Neural crest cell (in vitro differentiated cells): ENCODE measurements around the gene CMSS1. TPM values are rescaled to one million over a fixed set of nuclear protein-coding genes. Genes with fewer than 3 reads are reported as not detected.

Source experiments
- DNase-seq: peaks from one replicate; pipeline ENCODE4 v3.0.0; 2021; ENCODE audit warnings: low read depth, mixed read lengths, low spot score
- H3K27ac Mint-ChIP-seq: one replicate; pipeline ENCODE4 v1.8.0; 2021; ENCODE audit warnings: mild to moderate bottlenecking, mixed read lengths; ENCODE audit not compliant: unreplicated experiment
- H3K27me3 Mint-ChIP-seq: 2 replicates; pipeline ENCODE4 v1.8.0; 2021; ENCODE audit warnings: low read depth, mild to moderate bottlenecking, mixed read lengths
- H3K36me3 Mint-ChIP-seq: 2 replicates; pipeline ENCODE4 v1.8.0; 2021; ENCODE audit warnings: low read depth, mild to moderate bottlenecking, mixed read lengths
- H3K4me1 Mint-ChIP-seq: 2 replicates; pipeline ENCODE4 v1.8.0; 2021; ENCODE audit warnings: mixed read lengths
- H3K4me3 Mint-ChIP-seq: one replicate; pipeline ENCODE4 v1.8.0; 2021; ENCODE audit warnings: mild to moderate bottlenecking, mixed read lengths
- H3K9me3 Mint-ChIP-seq: 2 replicates; pipeline ENCODE4 v1.8.0; 2021; ENCODE audit warnings: mixed read lengths
- CTCF ChIP-seq: fragments of 200-600 bp; sonication (generic); conservative IDR thresholded peaks from 2 replicates; pipeline ENCODE4 v1.5.0; 2021; ENCODE audit warnings: antibody characterized with exemption, mild to moderate bottlenecking
- total RNA-seq: library from RNA; stranded (reverse); gene quantifications from 2 replicates; pipeline ENCODE4 v1.2.1, GENCODE V29; 2021

The CMSS1 gene
- total RNA-seq, 1 donor from 2014 or later: 60.9 TPM

- Mint-ChIP-seq H3K36me3 (no peaks in the 10 kb centered on the region), H3K9me3 (no peaks in the 10 kb centered on the region), H3K4me3 (no peak overlapping the region), H3K27ac (no peak overlapping the region), H3K4me1 (no peaks in the 10 kb centered on the region), H3K27me3 (no peaks in the 10 kb centered on the region)
- no peak for DNase-seq
- no peak for TF ChIP-seq CTCF
Measured at GRCh38 chr3:99984139-99984538, 166.5 kb downstream of the CMSS1 start.

GRCh38 chr3:99984668-99985067 lies 167.0 kb downstream of the CMSS1 start:
- no peak overlapping the region for H3K27ac Mint-ChIP-seq
- no peak for DNase-seq
- H3K4me1 Mint-ChIP-seq: no peaks in the 10 kb centered on the region
- H3K27me3 Mint-ChIP-seq: no peaks in the 10 kb centered on the region
- no peak for TF ChIP-seq CTCF
- no peaks in the 10 kb centered on the region for H3K9me3 Mint-ChIP-seq
- no peak overlapping the region for H3K4me3 Mint-ChIP-seq
- H3K36me3 Mint-ChIP-seq: no peaks in the 10 kb centered on the region

- no peak overlapping the region for H3K27ac Mint-ChIP-seq
- peaks cover 7% of the 10 kb centered on the region for H3K4me1 Mint-ChIP-seq
- H3K9me3 Mint-ChIP-seq: peaks cover 8% of the 10 kb centered on the region
- no peak for TF ChIP-seq CTCF
- H3K36me3 Mint-ChIP-seq: peaks cover 4% of the 10 kb centered on the region
- H3K27me3 Mint-ChIP-seq: no peaks in the 10 kb centered on the region
- H3K4me3 Mint-ChIP-seq: no peak overlapping the region
- DNase-seq: no peak
Measured at GRCh38 chr3:99990179-99990578, 172.5 kb downstream of the CMSS1 start.

GRCh38 chr3:99997293-99997692 lies 179.6 kb downstream of the CMSS1 start:
- no peaks in the 10 kb centered on the region for H3K4me1 Mint-ChIP-seq
- peaks cover 19% of the 10 kb centered on the region for H3K9me3 Mint-ChIP-seq

GRCh38 chr3:99999536-99999935 lies 181.9 kb downstream of the CMSS1 start:
- peaks cover 12% of the 10 kb centered on the region for H3K9me3 Mint-ChIP-seq
- no peak for DNase-seq
- H3K4me3 Mint-ChIP-seq: no peak overlapping the region
- no peak overlapping the region for H3K27ac Mint-ChIP-seq
- no peak for TF ChIP-seq CTCF
- no peaks in the 10 kb centered on the region for H3K4me1 Mint-ChIP-seq
- H3K36me3 Mint-ChIP-seq: peaks cover 11% of the 10 kb centered on the region
- H3K27me3 Mint-ChIP-seq: no peaks in the 10 kb centered on the region

More at GRCh38 chr3:99997293-99997692, 179.6 kb downstream of the CMSS1 start:
- Mint-ChIP-seq H3K27ac (no peak overlapping the region), H3K4me3 (no peak overlapping the region), H3K27me3 (no peaks in the 10 kb centered on the region), H3K36me3 (peaks cover 15% of the 10 kb centered on the region)
- no peak for TF ChIP-seq CTCF
- DNase-seq: no peak

GRCh38 chr3:100001083-100001482 lies 183.4 kb downstream of the CMSS1 start:
- H3K27me3 Mint-ChIP-seq: no peaks in the 10 kb centered on the region
- no peak for DNase-seq
- peaks cover 8% of the 10 kb centered on the region for H3K9me3 Mint-ChIP-seq
- no peaks in the 10 kb centered on the region for H3K4me1 Mint-ChIP-seq
- H3K4me3 Mint-ChIP-seq: no peak overlapping the region
- peaks cover 5% of the 10 kb centered on the region for H3K36me3 Mint-ChIP-seq
- TF ChIP-seq CTCF: no peak
- H3K27ac Mint-ChIP-seq: no peak overlapping the region
